GM12892 (cell line): ENCODE data around the gene FAM9B.

Experiments used
- POLR2A ChIP-seq: IDR thresholded peaks from 2 replicates; pipeline ENCODE4 v1.6.1; 2011; ENCODE audit warnings: low read depth, low read length, control low read depth
- POLR2AphosphoS5 ChIP-seq: IDR thresholded peaks from 2 replicates; pipeline ENCODE4 v1.6.1; 2011; ENCODE audit warnings: low read depth, low read length, control low read depth
- TAF1 ChIP-seq: IDR thresholded peaks from 2 replicates; pipeline ENCODE4 v1.6.1; 2011; ENCODE audit warnings: low read depth, mild to moderate bottlenecking, control low read depth, low read length, borderline replicate concordance

- no peak for TF ChIP-seq POLR2AphosphoS5
- TF ChIP-seq POLR2A = no peak
- no peak for TF ChIP-seq TAF1
Observed at GRCh38 chrX:9023293-9023692, 10.6 kb downstream of the FAM9B start.
